ENCODE results near the gene BCAS3. TPM values are rescaled to one million over a fixed set of nuclear protein-coding genes. Genes with fewer than 3 reads are reported as not detected.

Gene BCAS3
- total RNA-seq, 1 donor from 2014 or later: 19.0 TPM

DNA sequence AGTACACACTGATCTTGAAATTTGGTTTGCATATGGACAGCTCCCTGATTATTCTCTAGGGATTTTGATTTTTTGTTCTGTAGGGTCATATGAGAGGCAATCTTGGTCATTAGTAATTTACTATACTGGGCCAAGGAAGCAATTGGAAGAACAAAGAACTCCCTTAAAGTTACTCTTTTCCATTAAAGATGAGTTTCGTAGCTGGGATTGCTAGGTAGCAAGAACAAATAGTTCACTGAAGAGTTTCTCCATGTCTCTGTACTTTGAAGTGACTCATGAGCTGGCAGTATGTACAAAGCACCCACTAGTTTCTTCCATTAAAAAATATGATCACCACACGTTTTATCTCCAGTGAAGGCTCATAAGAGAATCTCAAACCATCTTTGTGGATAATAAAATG, 6.2 kb upstream of the BCAS3 start:
- intact Hi-C loops (cut with micrococcal nuclease): loop anchor here (10.0 kb wide), 1 partner anchor 1447 kb away; the partner anchor contains the start of gene GDPD1

DNA sequence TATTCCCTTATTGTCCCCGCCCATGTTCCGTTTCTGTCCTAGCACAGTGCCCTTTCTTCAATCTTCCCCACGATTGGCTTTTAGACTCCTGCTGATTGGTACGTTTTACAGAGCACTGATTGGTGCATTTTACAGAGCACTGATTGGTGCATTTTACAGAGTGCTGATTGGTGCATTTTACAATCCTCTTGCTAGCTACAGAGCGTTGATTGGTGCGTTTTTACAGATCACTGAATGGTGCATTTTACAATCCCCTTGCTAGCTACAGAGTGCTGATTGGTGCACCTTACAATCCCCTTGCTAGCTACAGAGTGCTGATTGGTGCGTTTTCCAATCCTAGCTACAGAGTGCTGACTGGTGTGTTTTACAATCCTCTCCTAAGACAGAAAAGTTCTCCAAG, 3.0 kb upstream of the BCAS3 start:
- intact Hi-C loops (cut with micrococcal nuclease): loop anchor here (5.0 to 10.0 kb wide), 2 partner anchors 1450 to 1567 kb away; partner anchors contain the start of genes GDPD1 and TRIM37

DNA sequence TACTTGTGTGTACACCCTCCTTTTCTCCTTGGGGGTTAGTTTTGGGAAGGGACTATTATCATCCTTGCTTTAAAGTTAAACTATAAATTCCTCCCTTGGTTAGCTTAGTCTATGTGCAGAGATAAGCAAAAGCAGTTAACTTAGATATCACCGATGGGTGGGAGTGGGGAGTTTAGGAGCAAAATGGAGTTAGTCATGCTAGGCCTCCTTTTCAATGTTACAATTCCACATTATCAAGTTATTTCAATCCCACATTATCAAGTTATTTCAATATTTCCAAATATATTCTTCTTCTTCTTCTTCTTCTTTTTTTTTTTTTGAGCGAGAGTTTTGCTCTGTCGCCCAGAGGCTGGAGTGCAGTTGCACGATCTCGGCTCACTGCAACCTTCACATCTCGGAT, 1.7 kb upstream of the BCAS3 start:
- intact Hi-C loops (cut with micrococcal nuclease): loop anchor here (2.0 to 10.0 kb wide), 6 partner anchors 37 to 1977 kb away; partner anchors contain the start of genes BRIP1, GDPD1, INTS2 and TRIM37

DNA sequence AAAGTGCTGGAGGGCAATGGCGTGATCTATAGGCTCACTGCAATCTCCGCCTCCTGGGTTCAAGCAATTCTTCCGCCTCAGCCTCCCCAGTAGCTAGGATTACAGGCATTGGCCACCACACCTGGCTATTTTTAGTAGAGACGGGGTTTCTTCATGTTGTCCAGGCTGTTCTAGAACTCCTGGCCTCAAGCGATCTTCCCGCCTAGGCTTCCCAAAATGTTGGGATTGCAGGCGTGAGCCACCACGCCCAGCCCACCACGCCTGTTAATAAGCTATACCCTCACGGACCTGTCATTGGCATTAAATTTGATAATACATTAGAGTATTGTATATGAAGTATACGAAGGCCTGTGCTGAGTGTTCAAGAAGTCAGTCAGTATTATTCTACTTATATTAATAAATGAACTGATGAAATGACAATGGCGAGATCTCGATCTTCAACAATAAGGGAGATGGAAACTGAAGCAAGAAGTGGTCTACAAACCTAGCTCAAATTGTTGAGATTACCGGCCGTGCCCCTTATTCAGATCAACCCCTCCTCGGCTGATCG, 818 bp upstream of the BCAS3 start:
- intact Hi-C loops (cut with micrococcal nuclease): loop anchor here (1.0 to 10.0 kb wide), 12 partner anchors 38 to 1976 kb away; partner anchors contain the start of genes APPBP2, BRIP1, CLTC and GDPD1

DNA sequence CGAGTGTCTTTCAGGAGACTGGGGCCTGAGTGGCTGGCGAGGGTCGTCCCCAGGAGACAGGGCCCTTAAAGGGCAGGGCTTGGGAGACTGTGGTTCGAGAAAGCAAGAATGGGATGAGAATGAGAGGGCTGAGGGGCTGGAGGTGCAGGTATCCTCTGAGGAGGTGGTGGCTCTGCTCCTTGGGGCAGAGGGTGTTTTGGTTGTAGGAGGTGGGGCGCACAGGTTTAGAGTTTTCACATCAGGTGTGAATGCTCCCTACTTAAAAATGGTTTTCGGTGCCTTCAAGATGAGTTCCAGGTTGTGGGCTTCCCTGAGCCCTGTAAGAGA, 430 bp downstream of the BCAS3 start:
- intact Hi-C loops (cut with micrococcal nuclease): loop anchor here (5.0 to 10.0 kb wide), 2 partner anchors 1453 to 1571 kb away; partner anchors contain the start of genes GDPD1 and TRIM37

DNA sequence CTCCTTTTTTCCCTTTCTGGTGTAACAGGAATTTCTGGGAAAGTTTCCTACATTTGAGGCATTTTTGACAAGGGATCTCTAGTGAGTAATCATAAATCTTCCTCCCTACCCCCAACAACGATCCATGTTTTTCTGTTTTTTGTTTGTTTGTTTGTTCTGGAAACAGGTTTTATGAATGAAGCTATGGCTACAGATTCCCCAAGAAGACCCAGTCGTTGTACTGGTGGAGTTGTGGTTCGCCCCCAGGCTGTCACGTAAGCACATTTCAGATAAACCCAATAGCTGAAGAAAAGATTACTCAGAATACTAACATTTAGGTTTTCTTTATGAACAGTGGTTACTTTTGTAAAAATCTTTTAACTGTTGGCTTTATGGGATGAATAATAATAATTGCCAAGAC, 1.6 kb downstream of the BCAS3 start:
- intact Hi-C loops (cut with micrococcal nuclease): loop anchor here (5.0 to 10.0 kb wide), 2 partner anchors 1454 to 1572 kb away; partner anchors contain the start of genes GDPD1 and TRIM37

DNA sequence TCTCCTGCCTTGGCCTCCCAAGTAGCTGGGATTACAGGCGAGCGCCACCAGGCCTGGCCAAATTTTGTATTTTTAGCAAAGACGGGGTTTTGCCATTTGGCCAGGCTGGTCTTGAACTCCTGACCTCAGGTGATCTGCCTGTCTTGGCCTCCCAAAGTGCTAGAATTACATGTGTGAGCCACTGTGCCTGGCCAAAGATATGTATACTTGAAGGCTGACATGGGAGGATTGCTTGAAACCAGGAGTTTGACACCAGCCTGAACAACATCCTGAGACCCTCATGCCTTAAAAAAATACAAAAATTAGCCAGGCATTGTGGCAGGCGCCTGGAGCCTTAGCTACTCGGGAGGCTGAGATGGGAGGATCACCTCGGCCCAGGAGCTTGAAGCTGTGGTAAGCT, 3.1 kb downstream of the BCAS3 start:
- intact Hi-C loops (cut with micrococcal nuclease): no loop called here

DNA sequence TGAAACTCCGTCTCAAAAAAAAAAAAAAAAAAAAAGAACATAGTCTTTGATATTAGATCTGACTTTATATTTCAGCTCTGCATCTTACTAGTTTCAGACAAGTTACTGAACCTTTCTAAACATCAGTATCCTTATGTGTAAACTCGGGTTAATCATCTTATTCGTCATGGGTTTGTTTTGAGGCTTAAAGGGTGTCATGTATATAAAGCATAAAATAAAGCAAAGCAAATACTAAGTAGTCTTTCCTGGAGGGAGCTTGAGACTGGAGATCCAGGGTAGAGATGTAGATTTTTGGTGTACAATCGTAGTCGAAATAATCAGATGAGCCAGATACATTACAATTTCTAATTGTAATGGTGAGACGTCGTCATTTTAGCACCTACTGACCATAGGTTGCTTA, 7.8 kb downstream of the BCAS3 start:
- intact Hi-C loops (cut with micrococcal nuclease): no loop called here

DNA sequence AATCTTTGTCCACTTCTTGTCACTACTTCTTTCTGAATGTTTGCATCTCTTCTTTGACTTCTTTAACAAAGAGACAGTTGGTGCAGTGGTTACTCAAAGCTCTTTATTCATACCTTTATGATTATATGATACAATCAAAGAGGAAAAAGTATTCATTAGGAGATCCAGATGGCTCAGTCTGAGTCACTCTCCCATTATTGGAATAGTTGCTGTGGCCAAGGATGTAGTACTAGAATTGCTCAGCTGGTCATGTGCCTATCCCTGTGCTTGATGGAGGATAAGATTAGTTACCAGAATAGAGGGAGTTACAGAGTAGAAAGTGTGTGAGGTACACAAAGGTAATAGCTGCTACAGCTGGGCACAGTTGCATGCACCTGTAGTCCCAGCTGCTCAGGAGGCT, 18.3 kb downstream of the BCAS3 start:
- intact Hi-C loops (cut with micrococcal nuclease): no loop called here

DNA sequence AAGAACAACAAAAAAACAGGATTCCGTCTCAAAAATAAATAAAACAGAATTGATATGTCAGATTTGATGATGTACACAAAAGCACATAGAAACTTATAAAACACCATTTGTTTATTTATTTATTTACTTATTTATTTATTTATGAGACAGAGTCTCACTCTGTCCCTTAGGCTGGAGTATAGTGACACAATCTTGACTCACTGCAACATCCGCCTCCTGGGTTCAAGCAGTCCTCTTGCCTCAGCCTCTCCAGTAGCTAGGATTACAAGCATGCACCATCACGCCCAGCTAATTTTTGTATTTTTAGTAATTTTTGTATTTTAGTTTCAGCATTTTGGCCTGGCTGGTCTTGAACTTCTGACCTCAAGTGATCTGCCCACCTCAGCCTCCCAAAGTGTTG, 21.4 kb downstream of the BCAS3 start:
- intact Hi-C loops (cut with micrococcal nuclease): no loop called here

DNA sequence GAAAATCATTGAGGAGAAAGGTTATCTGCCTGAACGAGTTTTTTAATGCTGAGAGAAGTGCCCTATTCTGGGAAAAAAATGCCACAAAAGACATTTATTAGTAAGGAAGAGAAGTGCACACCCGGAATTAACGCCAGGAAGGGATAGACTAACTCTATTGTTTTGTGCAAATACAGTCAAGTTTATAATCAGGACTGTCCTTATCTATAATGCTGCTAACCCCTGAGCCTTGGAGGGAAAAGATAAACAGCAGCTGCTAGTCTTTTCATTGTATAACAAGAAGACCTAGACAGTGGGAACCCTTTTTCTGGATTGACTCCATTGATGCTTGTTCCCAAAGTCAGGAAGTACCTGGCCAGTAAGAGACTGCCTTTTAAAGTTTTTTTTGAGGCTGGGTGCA, 26.5 kb downstream of the BCAS3 start:
- intact Hi-C loops (cut with micrococcal nuclease): no loop called here

DNA sequence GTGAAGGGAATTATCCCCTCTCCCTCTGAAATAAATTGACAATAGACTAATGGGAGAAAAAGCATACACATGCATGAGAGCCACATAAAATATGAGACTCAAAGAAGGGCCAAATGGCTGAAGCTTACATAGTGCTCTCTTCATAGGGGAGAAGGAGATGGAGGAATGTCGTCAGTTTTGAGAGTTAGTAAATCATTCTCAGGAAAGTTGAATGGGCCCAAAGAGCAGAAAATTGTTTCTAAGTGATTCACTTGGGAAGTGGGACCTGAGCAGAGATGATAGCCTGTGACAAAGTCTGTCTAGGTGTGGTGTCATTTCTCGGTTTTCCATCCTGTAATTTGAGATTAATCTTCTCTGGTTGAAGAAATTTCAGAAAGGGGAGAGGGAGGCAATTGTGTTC, 35.0 kb downstream of the BCAS3 start:
- intact Hi-C loops (cut with micrococcal nuclease): no loop called here

DNA sequence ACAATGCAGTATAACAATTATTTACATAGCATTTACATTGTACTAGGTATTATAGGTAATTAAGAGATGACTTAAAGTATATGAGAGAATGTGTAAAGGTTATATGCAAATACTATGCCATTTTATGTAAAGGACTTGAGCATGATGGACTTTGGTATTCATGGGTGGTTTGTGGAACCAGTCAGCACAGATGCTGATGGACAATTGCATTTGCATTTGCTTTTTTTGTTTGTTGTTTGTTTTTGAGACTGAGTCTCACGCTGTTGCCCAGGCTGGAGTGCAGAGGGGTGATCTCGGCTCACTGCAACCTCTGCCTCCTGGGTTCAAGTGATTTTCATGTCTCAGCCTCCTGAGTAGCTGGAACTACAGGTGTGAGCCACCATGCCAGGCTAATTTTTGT, 36.0 kb downstream of the BCAS3 start:
- intact Hi-C loops (cut with micrococcal nuclease): no loop called here

DNA sequence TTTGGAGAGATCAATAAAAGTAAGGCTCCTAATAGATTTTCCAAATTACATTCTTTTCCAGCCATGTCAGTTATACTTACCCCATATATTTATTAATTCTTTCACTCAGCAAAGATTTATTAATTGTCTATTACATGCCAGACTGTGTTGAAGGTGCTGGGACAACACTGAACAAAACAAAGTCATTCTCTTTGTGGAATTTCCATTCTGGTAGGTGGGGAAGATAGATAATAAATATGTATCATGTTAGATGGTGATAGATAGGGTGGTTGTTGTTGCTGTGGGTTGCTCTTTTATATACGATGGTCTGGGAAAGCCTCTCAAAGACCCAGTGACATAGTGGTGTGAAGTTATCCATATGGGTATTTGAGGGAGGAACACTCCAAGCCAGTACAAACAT, 39.1 kb downstream of the BCAS3 start:
- intact Hi-C loops (cut with micrococcal nuclease): no loop called here

DNA sequence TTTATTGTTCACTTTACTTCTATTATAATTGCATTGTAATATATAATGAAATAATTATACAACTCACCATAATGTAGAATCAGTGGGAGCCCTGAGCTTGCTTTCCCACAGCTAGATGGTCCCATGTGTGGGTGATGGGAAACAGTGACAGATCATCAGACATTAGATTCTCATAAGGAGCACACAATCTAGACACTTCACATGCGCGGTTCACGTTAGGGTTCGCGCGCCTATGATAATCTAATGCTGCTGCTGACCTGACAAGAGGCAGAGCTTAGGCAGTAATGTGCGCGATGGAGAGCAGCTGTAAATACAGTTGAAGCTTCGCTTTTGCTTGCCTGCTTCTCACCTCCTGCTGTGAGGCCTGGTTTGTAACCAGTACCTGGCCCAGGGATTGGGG, 40.2 kb downstream of the BCAS3 start:
- intact Hi-C loops (cut with micrococcal nuclease): no loop called here

DNA sequence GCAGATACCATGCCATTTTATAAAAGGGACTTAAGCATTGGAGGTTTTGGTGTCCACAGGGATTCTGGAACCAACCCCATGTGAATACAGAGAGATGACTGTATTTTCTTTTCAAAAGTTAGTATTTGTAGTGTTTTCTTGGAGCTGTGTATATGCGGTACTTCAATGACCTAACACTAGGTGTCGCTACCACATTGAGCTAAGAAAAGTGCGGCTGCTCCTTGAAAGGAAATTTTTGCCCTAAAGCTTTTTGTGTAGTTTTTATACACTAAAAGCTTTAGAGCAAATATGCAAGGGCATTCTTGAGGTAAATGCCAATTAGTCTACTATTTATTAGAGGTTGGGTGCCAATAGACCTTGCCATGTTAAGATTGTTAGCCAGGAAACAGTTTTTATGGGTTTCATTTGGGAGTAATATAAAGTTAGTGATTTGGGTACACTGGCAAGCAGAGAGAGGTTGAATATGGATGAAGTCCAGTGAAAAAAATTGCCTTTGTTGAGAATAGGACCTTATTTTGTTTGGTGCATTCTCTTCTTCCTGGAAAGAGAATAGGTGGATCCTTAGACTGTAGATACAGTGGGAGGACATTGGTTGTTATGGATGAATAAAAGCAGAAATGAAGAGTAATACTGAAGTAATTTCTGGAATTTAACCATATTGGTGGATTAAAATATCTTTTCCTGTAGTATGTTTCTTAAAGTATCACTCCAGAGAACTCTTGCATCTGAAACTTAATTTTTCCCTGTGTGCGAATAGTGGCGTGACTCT, 43.3 kb downstream of the BCAS3 start:
- intact Hi-C loops (cut with micrococcal nuclease): loop anchor here (1.0 to 2.0 kb wide), 4 partner anchors 281 to 830 kb away; no protein-coding TSS in a partner anchor

DNA sequence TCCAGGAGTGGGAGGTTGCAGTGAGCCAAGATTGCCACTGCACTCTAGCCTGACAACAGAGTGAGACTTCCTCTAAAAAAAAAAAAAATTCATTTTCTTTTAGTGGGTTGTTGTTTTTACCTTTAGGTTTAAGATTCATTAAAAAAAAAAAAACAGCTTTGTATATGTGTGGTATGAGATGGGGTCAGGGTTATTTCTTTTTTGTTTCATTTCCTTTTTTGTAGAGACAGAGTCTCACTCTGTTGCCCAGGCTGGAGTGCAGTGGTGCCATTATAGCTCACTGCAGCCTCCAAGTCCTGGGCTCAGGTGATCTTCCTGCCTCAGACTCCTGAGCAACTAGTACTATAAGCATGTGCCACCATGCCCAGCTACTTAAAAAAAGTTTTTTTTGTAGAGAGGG, 47.0 kb downstream of the BCAS3 start:
- intact Hi-C loops (cut with micrococcal nuclease): no loop called here

DNA sequence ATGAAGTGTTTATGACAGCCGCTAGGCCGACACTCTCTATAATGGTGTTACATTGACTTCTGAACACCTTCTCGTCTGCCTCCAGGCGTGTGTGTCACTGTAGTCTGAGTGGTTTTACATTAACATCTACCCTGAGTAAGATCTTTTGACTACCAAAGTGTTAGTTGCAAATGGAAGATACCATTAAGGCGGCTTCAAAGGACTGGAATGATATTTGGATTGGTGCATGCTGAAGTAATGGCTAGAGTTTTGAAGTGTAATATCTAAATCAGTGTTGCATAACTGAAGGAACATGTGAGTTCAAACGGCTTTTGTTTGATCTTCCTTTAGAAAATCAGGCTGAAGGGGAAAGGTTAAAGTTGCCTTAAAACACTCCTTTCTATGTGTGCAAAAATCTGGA, 52.2 kb downstream of the BCAS3 start:
- intact Hi-C loops (cut with micrococcal nuclease): no loop called here

DNA sequence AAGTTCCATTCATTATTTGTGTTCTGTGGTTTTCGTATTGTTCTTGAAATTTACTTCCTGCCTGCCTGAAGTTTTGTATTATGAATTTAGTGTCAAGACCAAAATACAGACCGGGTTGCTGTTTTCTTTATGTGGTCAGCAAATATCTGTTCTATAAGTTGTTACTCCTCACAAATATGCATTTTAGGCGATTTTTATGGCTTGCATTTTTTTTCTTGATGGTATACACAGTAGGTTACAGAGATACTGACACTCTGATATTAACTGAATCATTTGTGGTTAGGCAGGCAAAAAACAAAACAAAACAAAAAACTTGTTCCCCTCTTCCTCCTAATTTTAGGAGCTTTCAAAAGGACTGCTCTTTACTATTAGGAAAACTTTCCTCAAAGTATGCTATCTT, 52.6 kb downstream of the BCAS3 start:
- intact Hi-C loops (cut with micrococcal nuclease): no loop called here

DNA sequence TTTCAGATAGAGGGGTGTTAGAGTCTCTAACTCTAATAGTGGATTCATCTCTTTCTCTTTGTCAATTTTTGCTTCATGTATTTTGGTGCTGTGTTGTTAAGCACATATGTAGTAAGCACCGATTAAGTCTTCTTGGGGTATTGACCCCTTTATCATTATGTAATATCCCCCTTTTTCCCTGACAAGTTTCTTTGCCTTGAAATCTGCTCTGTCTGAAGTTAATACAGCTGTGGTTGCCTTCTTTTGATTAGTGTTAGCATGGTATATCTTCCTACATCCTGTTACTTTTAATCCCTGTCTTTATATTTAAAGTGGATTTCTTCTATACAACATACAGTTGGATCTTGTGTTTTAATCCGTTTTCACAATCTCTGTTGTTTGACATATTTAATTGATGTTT, 60.6 kb downstream of the BCAS3 start:
- intact Hi-C loops (cut with micrococcal nuclease): no loop called here

DNA sequence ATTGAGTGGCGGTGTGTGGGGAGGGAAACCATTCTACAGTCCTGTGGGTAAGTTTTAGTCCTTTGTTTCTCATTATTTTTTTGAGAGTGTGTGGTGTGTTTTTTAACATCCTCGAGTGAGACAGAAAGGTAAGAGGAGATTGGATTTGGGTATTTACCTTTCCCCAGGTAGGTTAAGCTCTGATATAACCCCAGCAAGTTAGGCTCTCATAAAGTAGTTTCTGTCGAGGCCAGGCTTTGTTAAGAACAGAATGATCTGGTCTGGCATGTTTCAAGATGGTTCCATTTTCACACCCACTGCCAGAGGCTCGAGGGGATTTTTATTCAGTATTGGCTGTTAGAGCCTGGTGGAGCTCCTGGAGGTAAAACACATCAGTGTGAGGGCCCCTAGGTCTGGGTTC, 62.9 kb downstream of the BCAS3 start:
- intact Hi-C loops (cut with micrococcal nuclease): no loop called here

DNA sequence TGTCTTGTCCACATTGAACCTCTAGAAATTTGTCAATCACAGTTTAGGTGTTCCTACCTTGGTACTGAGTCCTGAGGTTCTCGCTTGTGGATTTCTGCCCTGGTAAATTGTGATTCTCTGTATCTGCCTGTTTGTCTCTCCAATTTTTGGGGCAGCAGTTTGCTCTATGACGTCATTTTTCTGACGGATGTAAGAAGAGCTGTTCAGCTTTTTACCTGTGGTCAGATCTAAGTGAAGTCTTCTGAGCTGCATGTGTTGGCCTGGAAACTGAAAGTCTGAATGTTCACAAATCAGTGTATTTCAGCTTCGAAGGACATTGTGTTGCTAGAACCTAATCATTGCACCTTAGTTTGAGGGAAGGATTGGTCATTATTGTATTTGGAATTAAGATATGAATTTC, 63.4 kb downstream of the BCAS3 start:
- intact Hi-C loops (cut with micrococcal nuclease): no loop called here

DNA sequence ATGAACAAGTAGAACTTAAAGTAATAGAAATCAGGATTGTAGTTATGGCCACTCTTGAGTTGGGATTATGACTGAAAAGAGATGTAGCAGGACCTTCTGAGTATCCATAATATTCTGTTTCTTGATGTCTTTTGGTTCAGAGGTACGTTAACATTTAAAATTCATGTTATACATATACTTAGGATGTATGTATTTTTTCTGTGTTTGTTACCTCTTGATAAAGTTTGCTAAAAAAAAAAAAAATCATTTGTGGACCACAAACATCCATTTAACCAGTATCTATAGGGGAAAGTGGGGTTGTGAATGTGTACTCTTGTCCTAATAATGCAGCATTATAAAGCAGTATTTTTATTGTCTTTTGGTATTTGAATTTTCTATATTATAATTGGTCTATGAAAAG, 65.6 kb downstream of the BCAS3 start:
- intact Hi-C loops (cut with micrococcal nuclease): no loop called here

Measured in T-helper 1 cell treated with Interleukin-12 subunit alpha and Interleukin-12 subunit beta and Interleukin-4 antibody, amounts not matched to agents 30 ng/mL and 1 ng/mL, for 36 hours (primary cell).